ENCODE data around the gene S100PBP. TPM values are rescaled to one million over a fixed set of nuclear protein-coding genes. Genes with fewer than 3 reads are reported as not detected.

S100PBP gene
- total and polyA plus RNA-seq, 7 donors, result 3.9 to 18.1 (median 9.7) TPM

GRCh38 chr1:32898958-32899357 is 81.5 kb downstream of the S100PBP start:
- no peak overlapping the region for H3K4me3 ChIP-seq
- WGBS, 3 donors, result 91 to 92% (median 92%) methylated on average over 3 of the region's 3 CpGs
- H3K27ac ChIP-seq, result no peak overlapping the region
- intact Hi-C loops (cut with DNase I), result no loop called here
- ATAC-seq, result no peak
- peaks cover 0 to 14% (median 7%) of the 10 kb centered on the region in 3 donors for H3K27me3 ChIP-seq (ENCODE audit: insufficient read depth in 3 of 3, low read length in 2 of 3)
- no peaks in the 10 kb centered on the region for H3K4me1 ChIP-seq
- no peak for DNase-seq
- H3K9me3 ChIP-seq, result no peaks in the 10 kb centered on the region
- H3K36me3 ChIP-seq (ENCODE audit: insufficient read depth in 1 of 2, low read depth in 1 of 2), result no peaks in the 10 kb centered on the region
- no peak for TF ChIP-seq CTCF (IDR thresholded peaks at IDR 0.05)

DNA sequence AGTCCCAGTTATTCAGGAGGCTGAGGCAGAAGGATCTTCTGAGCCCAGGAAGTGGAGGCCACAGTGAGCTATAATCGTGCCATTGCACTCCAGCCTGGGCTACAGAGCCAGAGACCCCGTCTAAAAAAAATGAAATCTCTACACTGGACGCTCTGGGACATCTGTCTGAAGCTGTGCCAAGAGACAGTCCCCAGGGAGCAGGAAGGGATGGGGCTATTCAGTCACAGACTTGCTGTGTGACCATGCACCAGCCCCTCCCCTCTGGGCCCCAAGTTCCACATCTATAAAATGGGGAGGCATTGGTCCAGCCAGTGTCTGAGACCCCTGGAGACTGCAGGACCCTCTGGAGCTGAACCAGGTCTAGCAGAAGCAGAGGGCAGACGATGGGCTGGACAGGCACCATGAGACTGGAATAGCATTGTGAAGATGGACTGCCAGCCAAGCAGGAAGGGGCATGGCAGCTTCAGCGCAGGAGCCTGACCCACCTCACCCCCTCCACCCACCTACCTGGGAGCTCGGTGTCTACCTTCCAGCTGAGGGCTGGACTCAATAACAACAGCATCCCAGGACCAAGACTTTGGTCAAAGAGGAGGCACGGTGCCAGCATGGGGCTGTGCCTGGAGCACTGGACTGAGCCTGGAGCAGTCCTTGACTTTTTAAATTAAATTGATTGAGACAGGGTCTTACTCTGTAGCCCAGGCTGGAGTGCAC is 82.3 kb downstream of the S100PBP start:
- intact Hi-C loops (cut with DNase I), result no loop called here
- TF ChIP-seq CTCF (IDR thresholded peaks at IDR 0.05), result no peak

GRCh38 chr1:32900371-32900955 is 83.0 kb downstream of the S100PBP start:
- no peak for TF ChIP-seq CTCF (IDR thresholded peaks at IDR 0.05)
- Histone ChIP-seq H3K27me3 (ENCODE audit: insufficient read depth in 3 of 3, low read length in 2 of 3) (peaks cover 0 to 13% (median 7%) of the 10 kb centered on the region in 3 donors), H3K27ac (no peak overlapping the region), H3K9me3 (no peaks in the 10 kb centered on the region), H3K36me3 (ENCODE audit: insufficient read depth in 1 of 2, low read depth in 1 of 2) (no peaks in the 10 kb centered on the region), H3K4me1 (no peaks in the 10 kb centered on the region), H3K4me3 (peak overlapping the region; percentile 72)
- intact Hi-C loops (cut with DNase I), result no loop called here
- 18 to 19% (median 18%) methylated on average over 20 to 22 of the region's 22 CpGs for WGBS, 3 donors
- ATAC-seq, result peak in 3 of 4 donors; percentile 7 to 32 (median 16)
- DNase-seq, result no peak

More for the DNA sequence above, 82.3 kb downstream of the S100PBP start:
- Histone ChIP-seq H3K4me3 (no peak overlapping the region), H3K9me3 (no peaks in the 10 kb centered on the region), H3K36me3 (ENCODE audit: insufficient read depth in 1 of 2, low read depth in 1 of 2) (no peaks in the 10 kb centered on the region), H3K27me3 (ENCODE audit: insufficient read depth in 3 of 3, low read length in 2 of 3) (peaks cover 0 to 13% (median 7%) of the 10 kb centered on the region in 3 donors), H3K4me1 (no peaks in the 10 kb centered on the region), H3K27ac (no peak overlapping the region)
- no peak for DNase-seq
- WGBS, 3 donors, result 53 to 67% (median 56%) methylated on average over 6 to 7 of the region's 7 CpGs
- ATAC-seq, result no peak

DNA sequence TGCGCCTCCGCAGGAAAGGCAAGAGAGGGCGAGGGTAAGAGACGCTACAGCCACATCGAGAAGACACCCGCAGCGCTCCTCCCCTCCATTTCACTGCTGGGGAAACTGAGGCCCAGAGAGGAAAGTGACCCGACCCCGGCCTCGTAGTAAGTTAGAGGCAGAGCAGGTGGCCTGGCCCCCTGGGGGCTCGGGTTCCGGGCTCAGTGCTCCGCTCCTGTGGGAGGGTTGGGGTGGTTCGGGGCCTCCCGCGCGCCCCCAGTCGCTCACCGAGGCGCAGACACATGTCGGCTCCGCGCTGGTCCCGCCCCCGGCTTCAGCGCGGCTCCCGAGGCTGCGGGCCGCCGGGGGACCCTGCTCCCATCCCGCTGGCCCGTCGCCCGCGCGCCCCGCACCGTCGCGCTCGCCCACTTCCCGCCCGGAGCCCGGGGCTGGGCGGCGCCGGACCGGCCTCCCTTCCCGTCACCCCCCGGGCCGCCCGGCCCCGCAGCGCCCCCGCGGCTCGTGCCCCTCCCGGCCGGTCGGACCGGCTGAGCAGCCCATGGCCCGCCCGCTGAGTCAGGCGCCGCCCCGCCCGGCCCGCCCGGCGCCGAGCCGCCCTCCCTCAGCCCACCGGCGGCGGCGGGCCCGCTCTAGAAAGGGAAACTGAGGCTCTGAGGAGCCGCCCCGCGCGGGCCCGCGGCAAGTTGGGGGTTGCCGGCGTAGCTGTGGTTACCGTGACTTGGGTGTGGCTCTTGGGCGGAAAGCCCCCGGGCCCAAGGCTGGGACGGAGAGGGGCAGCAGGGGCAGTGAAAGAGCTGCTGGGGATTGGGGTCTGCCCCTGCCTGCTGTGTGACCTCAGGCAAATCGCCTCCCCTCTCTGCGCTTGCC is 83.7 kb downstream of the S100PBP start, which contains the start of gene TMEM54:
Gene TMEM54 (minus strand): TSS at position 434 of the 867 bp plus-strand sequence. CDS start 151 bp downstream, at position 283.
- 1 to 2% (median 1%) methylated on average over 45 to 92 of the region's 92 CpGs for WGBS, 3 donors
- DNase-seq, result peak; percentile 46 to 72
- H3K4me3 ChIP-seq, result peak within 1 kb of the TSS; percentile 72
- H3K27me3 ChIP-seq (ENCODE audit: insufficient read depth in 3 of 3, low read length in 2 of 3), result peaks cover 0 to 13% (median 7%) of the 10 kb centered on the region in 3 donors
- no peaks in the 10 kb centered on the region for H3K36me3 ChIP-seq (ENCODE audit: insufficient read depth in 1 of 2, low read depth in 1 of 2)
- TF ChIP-seq CTCF (IDR thresholded peaks at IDR 0.05), result no peak
- H3K4me1 ChIP-seq, result no peaks in the 10 kb centered on the region
- H3K27ac ChIP-seq, result peak within 1 kb of the TSS; percentile 6
- no peaks in the 10 kb centered on the region for H3K9me3 ChIP-seq
- ATAC-seq, result peak; percentile 67 to 85 (median 80)
- intact Hi-C loops (cut with DNase I), result no loop called here
